ENCODE data around the gene SH3YL1.

Gene SH3YL1

DNA sequence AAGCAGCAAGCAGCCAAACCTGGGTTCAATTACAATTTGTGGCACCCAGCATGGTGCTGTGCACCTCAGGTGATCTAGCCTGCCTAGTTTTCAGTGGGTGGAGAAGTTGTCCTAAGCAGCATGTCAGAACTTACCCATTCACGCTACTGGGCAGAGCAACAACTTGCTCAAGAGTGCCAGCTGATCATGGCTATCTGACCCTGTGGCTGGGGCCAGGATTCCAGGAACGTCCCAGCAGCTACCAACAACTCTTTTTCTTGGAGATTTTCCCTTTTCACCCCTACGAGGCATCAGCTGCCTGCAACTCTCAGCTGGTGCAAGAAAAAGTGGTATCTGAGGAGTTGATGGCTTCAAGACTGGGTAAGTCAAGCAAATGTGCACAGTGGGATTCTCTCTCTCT, 83.5 kb downstream of the SH3YL1 start:
- Histone ChIP-seq H4K20me1 (ENCODE audit: control insufficient read depth, insufficient read depth, low read depth, low read length) (no peaks in the 10 kb centered on the region), H3K27me3 (ENCODE audit: control insufficient read depth, low read length) (no peaks in the 10 kb centered on the region), H3K4me1 (ENCODE audit: control insufficient read depth, low read length) (no peaks in the 10 kb centered on the region), H3K9me3 (ENCODE audit: control insufficient read depth, insufficient read depth, low read length) (peaks cover 5% of the 10 kb centered on the region; the same call in 1 of the 2 replicates), H3K36me3 (ENCODE audit: control insufficient read depth, low read length) (no peaks in the 10 kb centered on the region), H3K79me2 (ENCODE audit: control insufficient read depth, low read length) (no peaks in the 10 kb centered on the region), H3K4me3 (ENCODE audit: low read length) (no peak overlapping the region), H3K4me2 (ENCODE audit: low read length) (no peak overlapping the region), H3K27ac (ENCODE audit: low read depth, low read length) (no peak overlapping the region), H3F3A (ENCODE audit: control insufficient read depth, insufficient read depth) (no peaks in the 10 kb centered on the region), H3K9me2 (replicated peaks; ENCODE audit: control insufficient read depth, low read length) (no peaks in the 10 kb centered on the region)
- no peak for TF ChIP-seq CTCF (IDR thresholded peaks at IDR 0.05; ENCODE audit: low read depth, low read length, poor library complexity, severe bottlenecking)

GRCh38 chr2:179886-180285, 83.9 kb downstream of the SH3YL1 start:
- Histone ChIP-seq H3K9me2 (replicated peaks; ENCODE audit: control insufficient read depth, low read length) (no peaks in the 10 kb centered on the region), H3F3A (ENCODE audit: control insufficient read depth, insufficient read depth) (no peaks in the 10 kb centered on the region), H3K9me3 (ENCODE audit: control insufficient read depth, insufficient read depth, low read length) (peaks cover 5% of the 10 kb centered on the region; the same call in 1 of the 2 replicates), H3K4me1 (ENCODE audit: control insufficient read depth, low read length) (no peaks in the 10 kb centered on the region), H3K27me3 (ENCODE audit: control insufficient read depth, low read length) (no peaks in the 10 kb centered on the region), H4K20me1 (ENCODE audit: control insufficient read depth, insufficient read depth, low read depth, low read length) (no peaks in the 10 kb centered on the region), H3K36me3 (ENCODE audit: control insufficient read depth, low read length) (no peaks in the 10 kb centered on the region), H3K79me2 (ENCODE audit: control insufficient read depth, low read length) (no peaks in the 10 kb centered on the region), H3K4me3 (ENCODE audit: low read length) (no peak overlapping the region), H3K4me2 (ENCODE audit: low read length) (no peak overlapping the region), H3K27ac (ENCODE audit: low read depth, low read length) (no peak overlapping the region)
- TF ChIP-seq CTCF (IDR thresholded peaks at IDR 0.05; ENCODE audit: low read depth, low read length, poor library complexity, severe bottlenecking) (no peak), EZH2phosphoT487 (IDR thresholded peaks at IDR 0.05; ENCODE audit: borderline replicate concordance, low read length) (no peak)

DNA sequence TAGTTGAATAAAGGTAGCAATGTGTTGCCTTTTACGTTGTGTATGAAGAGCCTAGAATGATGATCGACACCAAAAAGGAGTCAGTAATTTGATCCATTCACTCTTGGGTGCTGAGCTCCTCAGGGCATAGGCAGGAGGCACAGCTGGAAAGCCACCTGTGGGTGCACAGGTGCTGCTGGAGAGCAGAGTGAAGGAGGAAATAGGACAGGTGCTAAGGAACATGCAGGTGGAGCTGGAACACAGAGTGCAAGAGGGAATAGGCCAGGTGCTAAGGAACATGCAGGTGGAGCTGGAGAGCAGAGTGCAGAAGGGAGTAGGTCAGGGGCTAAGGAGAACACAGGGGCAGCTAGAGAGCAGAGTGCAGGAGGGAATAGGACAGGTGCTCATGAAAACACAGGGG, 86.1 kb downstream of the SH3YL1 start:
- TF ChIP-seq EZH2phosphoT487 (IDR thresholded peaks at IDR 0.05; ENCODE audit: borderline replicate concordance, low read length) (no peak), CTCF (IDR thresholded peaks at IDR 0.05; ENCODE audit: low read depth, low read length, poor library complexity, severe bottlenecking) (no peak)
- Histone ChIP-seq H3K4me2 (ENCODE audit: low read length) (no peak overlapping the region), H3K27me3 (ENCODE audit: control insufficient read depth, low read length) (no peaks in the 10 kb centered on the region), H3K79me2 (ENCODE audit: control insufficient read depth, low read length) (no peaks in the 10 kb centered on the region), H3K4me3 (ENCODE audit: low read length) (no peak overlapping the region), H3K27ac (ENCODE audit: low read depth, low read length) (no peak overlapping the region), H3K4me1 (ENCODE audit: control insufficient read depth, low read length) (no peaks in the 10 kb centered on the region), H3K9me3 (ENCODE audit: control insufficient read depth, insufficient read depth, low read length) (peaks cover under 1% of the 10 kb centered on the region; the same call in 1 of the 2 replicates), H3K9me2 (replicated peaks; ENCODE audit: control insufficient read depth, low read length) (no peaks in the 10 kb centered on the region), H3K36me3 (ENCODE audit: control insufficient read depth, low read length) (no peaks in the 10 kb centered on the region), H4K20me1 (ENCODE audit: control insufficient read depth, insufficient read depth, low read depth, low read length) (no peaks in the 10 kb centered on the region), H3F3A (ENCODE audit: control insufficient read depth, insufficient read depth) (no peaks in the 10 kb centered on the region)

DNA sequence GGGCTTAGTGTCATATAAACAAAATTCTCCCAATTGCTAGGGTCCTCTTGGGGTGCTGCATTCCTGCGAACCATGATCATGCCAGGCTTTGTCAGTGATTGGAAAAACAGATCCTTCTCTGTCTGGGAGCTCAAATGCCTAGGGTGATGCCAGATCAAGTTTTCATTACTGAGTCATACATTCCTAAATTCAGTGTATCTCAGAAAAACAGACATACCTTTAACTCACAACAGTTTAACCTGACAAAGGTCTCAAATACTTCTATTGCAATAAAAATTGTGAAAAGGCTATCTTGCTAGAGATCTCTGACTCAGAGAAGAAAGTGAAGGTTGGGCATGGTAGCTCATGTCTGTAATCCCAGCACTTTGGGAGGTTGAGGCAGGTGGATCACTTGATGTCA, 86.9 kb downstream of the SH3YL1 start:
- Histone ChIP-seq H3K9me3 (ENCODE audit: control insufficient read depth, insufficient read depth, low read length) (no peaks in the 10 kb centered on the region), H3K4me2 (ENCODE audit: low read length) (no peak overlapping the region), H3K27ac (ENCODE audit: low read depth, low read length) (no peak overlapping the region), H3K79me2 (ENCODE audit: control insufficient read depth, low read length) (no peaks in the 10 kb centered on the region), H3K4me3 (ENCODE audit: low read length) (no peak overlapping the region), H3K4me1 (ENCODE audit: control insufficient read depth, low read length) (no peaks in the 10 kb centered on the region), H3K36me3 (ENCODE audit: control insufficient read depth, low read length) (no peaks in the 10 kb centered on the region), H3K9me2 (replicated peaks; ENCODE audit: control insufficient read depth, low read length) (no peaks in the 10 kb centered on the region), H4K20me1 (ENCODE audit: control insufficient read depth, insufficient read depth, low read depth, low read length) (no peaks in the 10 kb centered on the region), H3F3A (ENCODE audit: control insufficient read depth, insufficient read depth) (no peaks in the 10 kb centered on the region), H3K27me3 (ENCODE audit: control insufficient read depth, low read length) (no peaks in the 10 kb centered on the region)
- TF ChIP-seq CTCF (IDR thresholded peaks at IDR 0.05; ENCODE audit: low read depth, low read length, poor library complexity, severe bottlenecking) (no peak), EZH2phosphoT487 (IDR thresholded peaks at IDR 0.05; ENCODE audit: borderline replicate concordance, low read length) (no peak)
